Measurements from ENCODE around the gene BBS2. TPM values are rescaled to one million over a fixed set of nuclear protein-coding genes. Genes with fewer than 3 reads are reported as not detected.

The BBS2 gene
- polyA plus RNA-seq = 10 to 100 TPM; 14.3 to 32.1 (median 20.0) TPM
- long read RNA-seq, donor 1 = 0 reads
- long read RNA-seq, donor 2, partial matches to known transcripts = 0 of 1 reads
- long read RNA-seq, donor 2, other reads (novel, unspliced or antisense) = 0 of 1 reads
- long read RNA-seq, donor 3, partial matches to known transcripts = 6 of 7 reads
- long read RNA-seq, donor 3, other reads (novel, unspliced or antisense) = 0 of 7 reads
- long read RNA-seq, donor 4 = 0 reads
- long read RNA-seq, donor 5 = 0 reads
- long read RNA-seq, donor 6, partial matches to known transcripts = 40 of 42 reads
- long read RNA-seq, donor 6, other reads (novel, unspliced or antisense) = 0 of 42 reads
- long read RNA-seq, donor 7, partial matches to known transcripts = 7 of 7 reads
- long read RNA-seq, donor 7, other reads (novel, unspliced or antisense) = 0 of 7 reads
- long read RNA-seq, donor 8 = 0 reads
- long read RNA-seq, donor 9, partial matches to known transcripts = 0 of 1 reads
- long read RNA-seq, donor 9, other reads (novel, unspliced or antisense) = 0 of 1 reads
- long read RNA-seq, donor 10, partial matches to known transcripts = 0 of 1 reads
- long read RNA-seq, donor 10, other reads (novel, unspliced or antisense) = 0 of 1 reads

- FAIRE-seq (no peak), DNase-seq (peak; percentile 93 to 96)
- H3K9me3 ChIP-seq (ENCODE audit: control insufficient read depth in 2 of 2, insufficient read depth in 1 of 2, low read depth in 1 of 2, low read length in 1 of 2) = no peaks in the 10 kb centered on the region
- no peaks in the 10 kb centered on the region for H3K36me3 ChIP-seq (ENCODE audit: control insufficient read depth in 3 of 3, insufficient read depth in 2 of 3, low read depth in 1 of 3, low read length in 3 of 3)
- WGBS, 3 donors = 0 to 1% (median 1%) methylated on average over 58 to 65 of the region's 65 CpGs
- H3K4me1 ChIP-seq (ENCODE audit: control insufficient read depth in 3 of 3, insufficient read depth in 2 of 3, low read depth in 1 of 3, low read length in 2 of 3) = peaks cover 2 to 9% (median 3%) of the 10 kb centered on the region in 3 donors
- peak within 1 kb of the TSS; percentile 89 to 96 (median 94) for H3K27ac ChIP-seq (ENCODE audit: low read depth in 1 of 3, low read length in 2 of 3)
- no peaks in the 10 kb centered on the region for H3K27me3 ChIP-seq (ENCODE audit: control insufficient read depth in 3 of 3, insufficient read depth in 3 of 3, low read length in 3 of 3)
- peak within 1 kb of the TSS; percentile 85 to 93 (median 92) for H3K4me3 ChIP-seq (ENCODE audit: low read depth in 1 of 3, low read length in 3 of 3)
Measured at GRCh38 chr16:56519459-56520250, at the start of gene BBS2. Gene BBS2 (minus strand): TSS chr16:56520024. CDS start chr16:56519862, 162 bp downstream.

GRCh38 chr16:56564793-56565477 lies 45.1 kb upstream of the BBS2 start, which contains the start of gene MT4:
Gene MT4 (plus strand): TSS chr16:56565073. CDS start chr16:56565129, 56 bp downstream.
- FAIRE-seq (no peak), DNase-seq (no peak)
- H3K27me3 ChIP-seq (ENCODE audit: control insufficient read depth in 3 of 3, insufficient read depth in 3 of 3, low read length in 3 of 3) = peaks cover 0 to 5% (median 0%) of the 10 kb centered on the region in 3 donors
- no peak within 1 kb of the TSS for H3K27ac ChIP-seq (ENCODE audit: low read depth in 1 of 3, low read length in 2 of 3)
- no peaks in the 10 kb centered on the region for H3K9me3 ChIP-seq (ENCODE audit: control insufficient read depth in 2 of 2, insufficient read depth in 1 of 2, low read depth in 1 of 2, low read length in 1 of 2)
- no peaks in the 10 kb centered on the region for H3K4me1 ChIP-seq (ENCODE audit: control insufficient read depth in 3 of 3, insufficient read depth in 2 of 3, low read depth in 1 of 3, low read length in 2 of 3)
- H3K4me3 ChIP-seq (ENCODE audit: low read depth in 1 of 3, low read length in 3 of 3) = no peak within 1 kb of the TSS
- 52 to 79% (median 64%) methylated on average over 12 of the region's 12 CpGs for WGBS, 3 donors
- no peaks in the 10 kb centered on the region for H3K36me3 ChIP-seq (ENCODE audit: control insufficient read depth in 3 of 3, insufficient read depth in 2 of 3, low read depth in 1 of 3, low read length in 3 of 3)

GRCh38 chr16:56561126-56561525 lies 41.3 kb upstream of the BBS2 start:
- Histone ChIP-seq H3K27ac (ENCODE audit: low read depth in 1 of 3, low read length in 2 of 3) (no peak overlapping the region), H3K4me3 (ENCODE audit: low read depth in 1 of 3, low read length in 3 of 3) (no peak overlapping the region), H3K36me3 (ENCODE audit: control insufficient read depth in 3 of 3, insufficient read depth in 2 of 3, low read depth in 1 of 3, low read length in 3 of 3) (no peaks in the 10 kb centered on the region), H3K9me3 (ENCODE audit: control insufficient read depth in 2 of 2, insufficient read depth in 1 of 2, low read depth in 1 of 2, low read length in 1 of 2) (no peaks in the 10 kb centered on the region), H3K27me3 (ENCODE audit: control insufficient read depth in 3 of 3, insufficient read depth in 3 of 3, low read length in 3 of 3) (peaks cover 0 to 5% (median 0%) of the 10 kb centered on the region in 3 donors), H3K4me1 (ENCODE audit: control insufficient read depth in 3 of 3, insufficient read depth in 2 of 3, low read depth in 1 of 3, low read length in 2 of 3) (no peaks in the 10 kb centered on the region)
- no peak for FAIRE-seq
- 78 to 91% (median 88%) methylated on average over 1 of the region's 1 CpG for WGBS, 3 donors
- DNase-seq = no peak

GRCh38 chr16:56560447-56560846 lies 40.6 kb upstream of the BBS2 start:
- FAIRE-seq = no peak
- no peak overlapping the region for H3K4me3 ChIP-seq (ENCODE audit: low read depth in 1 of 3, low read length in 3 of 3)
- 47 to 62% (median 57%) methylated on average over 1 of the region's 1 CpG for whole genome bisulfite sequencing, 3 donors
- H3K4me1 ChIP-seq (ENCODE audit: control insufficient read depth in 3 of 3, insufficient read depth in 2 of 3, low read depth in 1 of 3, low read length in 2 of 3) = no peaks in the 10 kb centered on the region
- no peak for DNase-seq
- H3K36me3 ChIP-seq (ENCODE audit: control insufficient read depth in 3 of 3, insufficient read depth in 2 of 3, low read depth in 1 of 3, low read length in 3 of 3) = no peaks in the 10 kb centered on the region
- no peaks in the 10 kb centered on the region for H3K9me3 ChIP-seq (ENCODE audit: control insufficient read depth in 2 of 2, insufficient read depth in 1 of 2, low read depth in 1 of 2, low read length in 1 of 2)
- H3K27ac ChIP-seq (ENCODE audit: low read depth in 1 of 3, low read length in 2 of 3) = no peak overlapping the region
- H3K27me3 ChIP-seq (ENCODE audit: control insufficient read depth in 3 of 3, insufficient read depth in 3 of 3, low read length in 3 of 3) = peaks cover 0 to 7% (median 0%) of the 10 kb centered on the region in 3 donors

- no peak for DNase-seq
- Histone ChIP-seq H3K36me3 (ENCODE audit: control insufficient read depth in 3 of 3, insufficient read depth in 2 of 3, low read depth in 1 of 3, low read length in 3 of 3) (no peaks in the 10 kb centered on the region), H3K4me1 (ENCODE audit: control insufficient read depth in 3 of 3, insufficient read depth in 2 of 3, low read depth in 1 of 3, low read length in 2 of 3) (no peaks in the 10 kb centered on the region), H3K27ac (ENCODE audit: low read depth in 1 of 3, low read length in 2 of 3) (no peak overlapping the region), H3K4me3 (ENCODE audit: low read depth in 1 of 3, low read length in 3 of 3) (no peak overlapping the region), H3K27me3 (ENCODE audit: control insufficient read depth in 3 of 3, insufficient read depth in 3 of 3, low read length in 3 of 3) (peaks cover 0 to 7% (median 0%) of the 10 kb centered on the region in 3 donors), H3K9me3 (ENCODE audit: control insufficient read depth in 2 of 2, insufficient read depth in 1 of 2, low read depth in 1 of 2, low read length in 1 of 2) (no peaks in the 10 kb centered on the region)
- no peak for FAIRE-seq
- WGBS, 3 donors = 82 to 89% (median 87%) methylated on average over 4 of the region's 4 CpGs
Measured at GRCh38 chr16:56559109-56559508, 39.3 kb upstream of the BBS2 start.

GRCh38 chr16:56558024-56558747 lies 38.4 kb upstream of the BBS2 start:
- 30 to 54% (median 34%) methylated on average over 8 of the region's 8 CpGs for WGBS, 3 donors
- H3K27ac ChIP-seq (ENCODE audit: low read depth in 1 of 3, low read length in 2 of 3) = no peak overlapping the region
- peaks cover 0 to 7% (median 0%) of the 10 kb centered on the region in 3 donors for H3K27me3 ChIP-seq (ENCODE audit: control insufficient read depth in 3 of 3, insufficient read depth in 3 of 3, low read length in 3 of 3)
- no peak overlapping the region for H3K4me3 ChIP-seq (ENCODE audit: low read depth in 1 of 3, low read length in 3 of 3)
- no peaks in the 10 kb centered on the region for H3K36me3 ChIP-seq (ENCODE audit: control insufficient read depth in 3 of 3, insufficient read depth in 2 of 3, low read depth in 1 of 3, low read length in 3 of 3)
- DNase-seq (no peak), FAIRE-seq (no peak)
- no peaks in the 10 kb centered on the region for H3K9me3 ChIP-seq (ENCODE audit: control insufficient read depth in 2 of 2, insufficient read depth in 1 of 2, low read depth in 1 of 2, low read length in 1 of 2)
- no peaks in the 10 kb centered on the region for H3K4me1 ChIP-seq (ENCODE audit: control insufficient read depth in 3 of 3, insufficient read depth in 2 of 3, low read depth in 1 of 3, low read length in 2 of 3)

- Histone ChIP-seq H3K36me3 (ENCODE audit: control insufficient read depth in 3 of 3, insufficient read depth in 2 of 3, low read depth in 1 of 3, low read length in 3 of 3) (no peaks in the 10 kb centered on the region), H3K4me3 (ENCODE audit: low read depth in 1 of 3, low read length in 3 of 3) (no peak overlapping the region), H3K27me3 (ENCODE audit: control insufficient read depth in 3 of 3, insufficient read depth in 3 of 3, low read length in 3 of 3) (peaks cover 0 to 7% (median 0%) of the 10 kb centered on the region in 3 donors), H3K4me1 (ENCODE audit: control insufficient read depth in 3 of 3, insufficient read depth in 2 of 3, low read depth in 1 of 3, low read length in 2 of 3) (no peaks in the 10 kb centered on the region), H3K27ac (ENCODE audit: low read depth in 1 of 3, low read length in 2 of 3) (no peak overlapping the region), H3K9me3 (ENCODE audit: control insufficient read depth in 2 of 2, insufficient read depth in 1 of 2, low read depth in 1 of 2, low read length in 1 of 2) (no peaks in the 10 kb centered on the region)
- 89 to 93% (median 93%) methylated on average over 10 of the region's 10 CpGs for WGBS, 3 donors
- FAIRE-seq = no peak
- no peak for DNase-seq
Measured at GRCh38 chr16:56554441-56554840, 34.6 kb upstream of the BBS2 start.
